Large intestine (tissue), 3 donors: ENCODE data around the gene PFN1. TPM values are rescaled to one million over a fixed set of nuclear protein-coding genes. Genes with fewer than 3 reads are reported as not detected.

Experiments used
- DNase-seq, 2 donors: peaks; one replicate each; pipeline versions ENCODE4 v3.0.0 to v3.0.0-alpha.2; 2013
- H3K27ac ChIP-seq: one replicate; pipeline ENCODE4 v1.5.1; 2013; ENCODE audit warnings: low read length
- H3K27me3 ChIP-seq: 2 replicates; pipeline ENCODE4 v1.6.1; 2013; ENCODE audit warnings: low read length; ENCODE audit not compliant: control insufficient read depth, insufficient read depth
- H3K36me3 ChIP-seq: 2 replicates; pipeline ENCODE4 v1.6.1; 2013; ENCODE audit warnings: low read length; ENCODE audit not compliant: control insufficient read depth, insufficient read depth
- H3K4me1 ChIP-seq: one replicate; pipeline ENCODE4 v1.6.1; 2013; ENCODE audit warnings: low read length; ENCODE audit not compliant: control insufficient read depth, insufficient read depth
- H3K4me3 ChIP-seq: one replicate; pipeline ENCODE4 v1.5.1; 2013; ENCODE audit warnings: low read length
- H3K9me3 ChIP-seq: one replicate; pipeline ENCODE4 v1.6.1; 2013; ENCODE audit warnings: mild to moderate bottlenecking, low read depth, low read length, moderate library complexity; ENCODE audit not compliant: control insufficient read depth
- WGBS: methylation state at CpG from one replicate; pipeline ENCODE4 v1.1.5; 2013; ENCODE audit warnings: low lambda C conversion rate; ENCODE audit not compliant: insufficient coverage; 5-methylcytosine and 5-hydroxymethylcytosine counted together
- polyA plus RNA-seq: library from polyadenylated mRNA; unstranded; fragments of 120-200 nt; gene quantifications from one replicate; pipeline ENCODE4 v1.2.1, GENCODE V29; 2013

PFN1 gene
- polyA plus RNA-seq, 1 donor, result 557 TPM

GRCh38 chr17:4968486-4969046 lies 20.2 kb upstream of the PFN1 start:
- H3K4me1 ChIP-seq, result peaks cover 33% of the 10 kb centered on the region

GRCh38 chr17:4967539-4968485 lies 19.5 kb upstream of the PFN1 start, which contains the start of gene SPAG7:
Gene SPAG7 (minus strand): TSS chr17:4967817. CDS start chr17:4967804, 13 bp downstream.
- Histone ChIP-seq H3K4me1 (peaks cover 33% of the 10 kb centered on the region), H3K9me3 (no peaks in the 10 kb centered on the region)

More at GRCh38 chr17:4968486-4969046, 20.2 kb upstream of the PFN1 start:
- Histone ChIP-seq H3K27ac (peak overlapping the region; percentile 95), H3K4me3 (peak overlapping the region; percentile 83), H3K36me3 (peaks cover 43% of the 10 kb centered on the region), H3K9me3 (no peaks in the 10 kb centered on the region), H3K27me3 (no peaks in the 10 kb centered on the region)
- WGBS, result no CpG with 5 or more reads among the region's 23 CpGs
- peak in 1 of 2 donors; percentile 58 for DNase-seq

GRCh38 chr17:4966844-4967538 lies 18.7 kb upstream of the PFN1 start:
- Histone ChIP-seq H3K4me1 (peaks cover 33% of the 10 kb centered on the region), H3K27me3 (no peaks in the 10 kb centered on the region), H3K36me3 (peaks cover 31% of the 10 kb centered on the region), H3K4me3 (peak overlapping the region; percentile 83), H3K9me3 (no peaks in the 10 kb centered on the region), H3K27ac (peak overlapping the region; percentile 95)
- WGBS, result no CpG with 5 or more reads among the region's 42 CpGs
- peak; percentile 99 to 100 for DNase-seq

More at GRCh38 chr17:4967539-4968485, 19.5 kb upstream of the PFN1 start, which contains the start of gene SPAG7:
- peak; percentile 97 to 100 for DNase-seq
- WGBS, result no CpG with 5 or more reads among the region's 66 CpGs
- H3K27ac ChIP-seq, result peak within 1 kb of the TSS; percentile 95
- no peaks in the 10 kb centered on the region for H3K27me3 ChIP-seq
- H3K4me3 ChIP-seq, result peak within 1 kb of the TSS; percentile 83
- H3K36me3 ChIP-seq, result peaks cover 38% of the 10 kb centered on the region

GRCh38 chr17:4965311-4965986 lies 17.1 kb upstream of the PFN1 start:
- no peak overlapping the region for H3K27ac ChIP-seq
- H3K4me3 ChIP-seq, result no peak overlapping the region
- peaks cover 25% of the 10 kb centered on the region for H3K36me3 ChIP-seq
- H3K9me3 ChIP-seq, result no peaks in the 10 kb centered on the region
- 100% methylated on average over 3 of the region's 15 CpGs for WGBS
- peaks cover 33% of the 10 kb centered on the region for H3K4me1 ChIP-seq
- no peak for DNase-seq
- H3K27me3 ChIP-seq, result no peaks in the 10 kb centered on the region

GRCh38 chr17:4960279-4960922 lies 12.1 kb upstream of the PFN1 start:
- no peaks in the 10 kb centered on the region for H3K27me3 ChIP-seq
- WGBS, result no CpG with 5 or more reads among the region's 9 CpGs
- H3K4me1 ChIP-seq, result peaks cover 13% of the 10 kb centered on the region
- H3K9me3 ChIP-seq, result no peaks in the 10 kb centered on the region
- no peak overlapping the region for H3K27ac ChIP-seq
- H3K4me3 ChIP-seq, result no peak overlapping the region
- H3K36me3 ChIP-seq, result peaks cover 27% of the 10 kb centered on the region
- no peak for DNase-seq

GRCh38 chr17:4959261-4959965 lies 11.1 kb upstream of the PFN1 start:
- H3K27me3 ChIP-seq, result no peaks in the 10 kb centered on the region
- H3K36me3 ChIP-seq, result peaks cover 27% of the 10 kb centered on the region
- no peaks in the 10 kb centered on the region for H3K9me3 ChIP-seq
- peaks cover 12% of the 10 kb centered on the region for H3K4me1 ChIP-seq
- DNase-seq, result peak in 1 of 2 donors; percentile 65
- H3K4me3 ChIP-seq, result no peak overlapping the region
- H3K27ac ChIP-seq, result peak overlapping the region; percentile 8
- WGBS, result no CpG with 5 or more reads among the region's 18 CpGs

- no CpG with 5 or more reads among the region's 3 CpGs for WGBS
- Histone ChIP-seq H3K27ac (no peak overlapping the region), H3K9me3 (no peaks in the 10 kb centered on the region), H3K36me3 (peaks cover 27% of the 10 kb centered on the region), H3K4me3 (no peak overlapping the region), H3K4me1 (peaks cover 12% of the 10 kb centered on the region), H3K27me3 (no peaks in the 10 kb centered on the region)
- DNase-seq, result no peak
These were observed 9.8 kb upstream of the PFN1 start for GRCh38 chr17:4958102-4958501.

- Histone ChIP-seq H3K4me3 (no peak overlapping the region), H3K4me1 (peaks cover 15% of the 10 kb centered on the region), H3K36me3 (peaks cover 24% of the 10 kb centered on the region), H3K9me3 (no peaks in the 10 kb centered on the region), H3K27me3 (no peaks in the 10 kb centered on the region), H3K27ac (no peak overlapping the region)
- no CpG with 5 or more reads among the region's 10 CpGs for WGBS
- DNase-seq, result no peak
These were observed 8.2 kb upstream of the PFN1 start for GRCh38 chr17:4956493-4957061.

GRCh38 chr17:4955091-4955490 lies 6.8 kb upstream of the PFN1 start:
- Histone ChIP-seq H3K4me3 (no peak overlapping the region), H3K4me1 (peaks cover 27% of the 10 kb centered on the region), H3K27ac (no peak overlapping the region), H3K9me3 (no peaks in the 10 kb centered on the region), H3K36me3 (peaks cover 17% of the 10 kb centered on the region), H3K27me3 (no peaks in the 10 kb centered on the region)
- no peak for DNase-seq
- WGBS, result no CpG with 5 or more reads among the region's 8 CpGs
